HG03442 (cell line): ENCODE data around the gene NDST1.
"Not testable (repeated sequence)": the region's sequence is repeated elsewhere in the genome, so short reads cannot be mapped to it uniquely, and the experiment has no call there.

Experiments used
- ATAC-seq: cut with Tn5 transposase; IDR thresholded peaks from one replicate; pipeline ENCODE4 v1.9.1; 2021; ENCODE audit warnings: mild to moderate bottlenecking, moderate library complexity; ENCODE audit not compliant: unreplicated experiment

Gene NDST1

DNA sequence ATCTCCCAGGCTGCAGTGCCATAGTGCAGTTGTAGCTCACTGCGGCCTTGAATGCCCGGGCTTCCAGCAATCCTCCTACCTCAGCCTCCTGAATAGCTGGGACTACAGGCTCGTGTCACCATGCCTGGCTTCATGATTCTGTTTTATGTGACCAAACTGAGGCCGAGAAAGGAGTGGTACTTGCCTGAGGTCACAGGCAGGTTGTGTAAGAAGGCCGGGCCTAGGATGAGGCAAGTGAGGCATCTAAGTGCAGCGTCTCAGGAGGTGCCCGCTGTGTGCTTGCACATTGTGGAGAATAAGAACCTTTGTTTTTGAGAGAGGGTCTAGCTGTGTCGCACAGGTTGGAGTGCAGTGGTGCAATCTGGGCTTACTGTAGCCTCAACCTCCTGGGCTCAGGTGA lies 2.1 kb upstream of the NDST1 start:
- no peak for ATAC-seq

DNA sequence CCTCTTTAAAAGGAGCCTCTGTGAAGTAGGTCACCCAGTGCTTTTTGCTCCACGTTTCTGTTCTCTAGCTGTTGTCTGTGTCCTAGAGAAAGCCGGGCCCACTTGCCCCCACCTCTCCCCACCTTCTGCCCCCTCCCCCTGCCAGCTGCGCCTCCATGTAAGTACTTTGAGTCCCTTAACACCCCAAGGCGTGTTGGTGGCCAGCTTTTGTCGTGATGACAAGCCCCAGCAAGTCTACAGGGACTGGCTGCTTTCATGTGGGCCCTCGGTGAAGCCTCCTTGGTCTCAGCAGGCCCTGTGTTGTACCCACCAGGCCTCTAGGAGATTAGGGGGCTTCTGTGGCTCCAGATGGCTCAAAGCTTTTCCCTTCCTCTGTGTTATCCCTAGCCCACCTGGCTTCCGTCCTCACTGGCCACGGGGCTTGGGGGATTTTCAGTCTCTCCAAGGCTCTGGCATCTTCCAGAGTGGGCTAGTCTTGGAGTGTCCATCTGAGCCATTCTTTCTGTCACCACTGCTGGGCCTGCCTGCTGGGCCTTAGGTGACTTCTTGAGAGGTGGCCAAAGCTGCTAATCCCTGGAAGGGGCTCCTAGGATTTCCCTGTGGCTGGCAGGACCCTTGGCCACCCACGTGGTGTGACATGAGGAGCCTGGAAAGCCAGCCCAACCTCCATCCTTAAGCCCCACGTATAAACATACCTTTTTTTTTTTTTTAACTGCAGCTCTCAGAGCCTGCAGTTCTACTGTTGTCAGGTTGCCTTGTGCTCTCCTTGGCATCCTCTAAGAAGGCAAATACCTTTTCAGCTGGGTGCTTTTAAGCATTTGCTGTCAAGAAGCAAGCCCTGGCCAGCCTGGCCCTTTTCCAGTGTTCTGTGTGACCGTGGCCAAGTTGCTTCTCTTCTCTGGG lies 1.1 kb upstream of the NDST1 start:
- ATAC-seq = no peak

DNA sequence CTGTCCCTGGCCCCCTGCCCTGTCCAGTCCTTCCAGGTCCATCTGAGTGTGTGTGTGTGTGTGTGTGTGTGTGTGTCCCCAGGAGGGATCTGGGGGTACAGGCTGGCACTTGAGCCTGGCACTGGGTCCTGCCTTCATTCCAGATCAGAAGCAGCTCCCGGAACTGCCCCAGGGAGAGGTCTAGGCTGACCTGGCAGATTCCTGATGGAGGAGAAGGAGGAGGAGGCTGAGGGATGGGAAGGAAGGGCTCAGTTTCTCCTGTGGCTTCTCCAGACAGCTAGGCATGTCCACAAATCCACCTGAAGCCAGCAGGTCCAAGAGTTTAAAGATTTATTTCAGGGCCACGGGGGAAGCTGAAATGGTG lies 328 bp downstream of the NDST1 start:
- ATAC-seq = no peak

DNA sequence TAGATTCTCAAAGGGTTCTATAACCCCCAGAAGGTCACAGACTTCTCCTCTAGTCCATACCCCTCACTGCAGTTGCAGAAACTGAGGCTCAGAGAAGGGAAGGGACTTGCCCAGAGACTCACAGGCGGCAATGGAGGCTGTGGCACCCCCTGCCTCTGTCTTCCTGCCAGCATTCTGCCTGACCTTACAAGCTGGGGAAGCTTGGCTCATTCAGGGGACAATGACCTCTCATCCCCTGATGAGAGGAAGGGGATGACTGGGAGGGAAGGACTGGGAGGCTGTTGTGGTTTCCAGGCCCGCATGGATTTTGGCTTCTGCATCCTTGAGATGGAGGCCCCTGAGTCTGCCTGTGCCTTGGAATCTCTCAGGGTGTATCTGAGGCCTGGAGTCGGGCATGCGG lies 897 bp downstream of the NDST1 start:
- ATAC-seq = no peak

DNA sequence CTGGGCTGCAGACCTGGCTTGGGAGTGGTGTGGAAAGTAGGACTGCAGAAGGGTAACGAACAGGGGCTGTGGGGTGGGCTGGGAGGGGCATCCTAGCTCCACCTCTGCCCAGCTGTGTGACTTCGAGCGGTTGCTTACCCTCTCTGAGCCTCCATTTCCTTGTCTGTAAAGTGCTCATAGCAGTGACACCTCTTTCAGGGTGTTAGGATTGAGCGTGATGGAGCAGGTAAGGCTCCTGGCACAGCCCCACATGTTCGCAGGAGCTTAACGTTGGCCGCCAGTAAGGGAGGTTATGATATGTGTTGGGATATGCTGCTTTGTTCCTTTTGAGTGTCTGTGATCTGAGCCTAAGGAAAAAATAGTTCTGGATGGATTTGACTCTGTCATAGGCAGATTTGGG lies 2.1 kb downstream of the NDST1 start:
- ATAC-seq = no peak

DNA sequence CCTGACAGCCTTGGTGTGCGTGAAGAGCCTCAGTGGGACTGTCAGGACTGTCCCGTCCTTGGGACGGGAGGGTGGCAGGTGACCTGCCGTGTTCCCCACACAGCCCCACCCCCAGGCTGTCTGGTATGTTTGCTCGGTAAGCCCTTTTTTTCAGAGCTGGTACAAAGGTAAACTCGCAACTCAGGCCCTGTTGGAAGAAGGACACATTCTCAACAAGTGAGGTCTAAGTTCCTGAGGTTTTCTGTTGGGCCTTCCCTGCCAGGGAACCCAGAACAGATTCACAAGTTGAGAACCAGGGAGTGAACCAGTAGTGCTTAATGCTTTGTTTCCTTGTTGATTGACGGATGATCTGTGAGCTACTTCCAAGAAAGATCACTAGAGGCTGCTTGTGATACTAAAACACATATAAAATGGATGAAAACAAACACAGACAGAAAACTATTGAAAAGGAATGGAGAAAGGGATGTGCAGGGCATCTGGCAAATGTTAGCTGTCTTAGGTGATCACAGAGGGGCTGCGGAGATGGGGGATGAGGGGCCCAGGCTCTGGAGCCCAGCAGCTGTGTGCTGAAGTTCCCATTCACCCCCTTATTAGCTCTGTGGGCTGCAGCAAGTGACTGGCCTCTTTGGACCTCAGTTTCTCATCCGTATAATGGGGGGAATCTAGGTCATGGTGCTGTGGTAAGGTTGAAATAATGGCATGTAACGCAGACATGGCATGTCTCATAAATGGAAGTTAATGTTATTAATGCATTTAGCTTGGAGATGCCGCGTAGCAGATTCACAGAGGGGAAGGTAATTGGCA lies 2.7 kb downstream of the NDST1 start:
- no peak for ATAC-seq

DNA sequence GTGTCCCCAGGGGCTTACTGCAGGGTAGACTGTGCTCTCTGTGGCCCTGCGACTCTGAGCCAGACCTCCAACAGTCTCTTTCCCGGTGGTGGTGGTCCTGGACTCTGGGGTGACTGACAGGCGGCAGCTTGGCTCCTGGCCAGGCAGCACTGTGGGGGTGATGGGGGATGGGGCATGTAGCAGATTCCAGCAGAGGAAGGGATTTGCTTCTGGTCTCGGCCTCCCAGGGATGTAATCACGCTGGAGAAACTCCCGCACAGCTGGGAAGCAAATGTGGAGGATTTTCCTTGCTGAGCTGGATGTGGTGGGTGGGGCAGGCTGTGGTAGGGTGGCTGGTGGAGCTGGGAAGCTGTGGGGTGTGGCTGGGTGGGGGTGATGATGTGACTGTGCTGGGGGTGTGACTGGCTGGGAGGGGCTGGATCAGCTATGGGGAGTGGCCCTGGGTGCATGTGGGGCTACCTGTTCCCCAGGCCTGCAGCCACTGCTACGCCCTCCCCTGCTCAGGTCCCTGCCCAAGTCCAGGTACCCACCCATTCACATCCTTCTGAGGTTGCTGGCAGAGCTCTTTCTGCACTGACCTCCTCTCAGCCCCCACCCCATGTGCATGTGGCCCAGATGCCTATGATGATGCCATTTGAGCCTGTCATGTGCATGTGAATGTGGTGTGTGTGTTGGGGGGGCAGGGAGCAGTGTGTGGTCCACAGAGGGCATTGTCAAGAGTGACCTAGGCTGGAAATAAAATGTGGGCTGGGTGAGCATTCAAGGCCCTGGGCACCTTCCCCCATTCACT lies 3.8 kb downstream of the NDST1 start:
- ATAC-seq = no peak

DNA sequence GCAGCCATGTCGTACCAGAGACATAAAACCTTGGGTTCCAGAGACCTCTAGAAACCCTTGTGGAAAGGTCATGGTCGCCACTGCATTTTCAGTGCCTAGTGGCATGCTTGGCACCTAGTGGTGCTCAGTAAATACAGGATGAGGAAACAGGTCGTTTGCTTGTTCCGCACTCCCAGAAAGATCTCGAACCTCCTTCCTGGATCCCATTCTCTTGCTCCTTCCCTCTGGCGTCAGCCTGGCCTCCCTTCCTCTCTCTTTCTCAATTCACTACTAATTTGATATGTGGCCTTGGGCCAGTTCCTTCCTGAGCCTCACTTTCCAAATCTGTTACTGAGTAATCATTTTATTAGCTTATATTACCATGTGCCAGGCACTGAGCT lies 4.4 kb downstream of the NDST1 start:
- no peak for ATAC-seq

DNA sequence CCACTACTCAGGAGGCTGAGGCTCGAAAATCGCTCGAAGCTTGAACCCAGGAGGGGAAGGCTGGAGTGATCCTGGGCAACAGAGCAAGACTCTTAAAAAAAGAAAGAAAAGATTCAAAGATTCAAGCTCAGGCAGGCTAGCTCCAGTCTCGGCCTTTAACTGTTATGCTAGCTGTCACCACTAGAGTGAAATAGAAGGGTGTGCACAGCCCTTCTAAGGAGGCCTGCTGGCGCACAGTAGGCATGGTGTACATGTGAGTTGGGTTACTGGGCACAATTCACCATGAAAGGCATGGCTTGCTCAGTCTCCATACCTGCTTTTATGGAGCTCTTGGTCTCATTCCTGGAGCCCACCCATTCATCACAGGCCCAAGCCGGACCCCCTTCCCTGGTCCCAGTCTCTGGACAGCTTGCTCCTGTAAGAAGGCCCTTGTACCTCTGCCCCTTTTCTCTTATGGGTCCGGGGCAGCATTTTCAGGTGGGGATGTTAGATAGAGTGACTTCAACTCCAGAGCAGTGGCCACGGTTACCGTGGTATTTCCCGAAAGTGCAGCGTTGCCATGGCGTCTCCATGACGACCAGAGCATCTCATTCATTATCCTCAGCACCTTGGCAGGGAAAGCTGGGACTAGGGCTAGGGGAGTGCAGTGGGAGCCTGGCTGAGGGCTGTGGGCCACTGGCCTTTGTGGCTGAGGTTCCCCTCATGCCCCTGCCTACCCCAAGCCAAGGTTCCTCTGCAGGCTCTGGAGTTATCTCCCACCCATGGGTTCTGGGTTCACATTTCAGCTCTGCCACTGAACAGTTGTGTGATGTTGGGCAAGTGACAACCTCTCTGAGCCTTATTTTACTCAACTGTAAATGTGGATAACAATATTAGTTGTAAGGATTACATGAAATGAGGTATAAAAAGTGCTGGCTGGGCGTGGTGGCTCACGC lies 5.7 kb downstream of the NDST1 start:
- no peak for ATAC-seq

DNA sequence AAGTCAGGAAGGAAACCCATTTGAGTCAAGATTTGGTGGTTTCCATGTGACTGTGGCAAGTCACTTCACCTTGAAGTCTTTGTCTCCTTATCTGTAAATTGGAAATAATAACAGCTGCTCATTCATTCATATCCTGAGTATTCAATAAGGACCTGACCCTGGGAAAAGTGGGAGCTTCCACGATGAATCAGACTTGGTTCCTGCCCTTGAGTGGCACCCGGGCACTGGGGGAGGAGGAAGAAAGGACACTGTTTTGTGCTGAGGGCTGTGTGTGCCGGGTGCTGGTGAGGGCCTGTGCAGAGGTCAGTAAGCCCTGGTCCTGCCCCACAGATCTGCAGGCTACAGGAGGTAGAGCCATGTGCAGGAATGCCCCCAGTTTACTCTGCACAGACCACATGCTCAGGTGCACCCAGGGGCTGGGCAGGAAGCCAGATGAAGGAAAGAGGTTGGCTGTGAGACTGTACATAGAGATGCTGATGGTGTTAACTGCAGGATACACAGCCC lies 6.8 kb downstream of the NDST1 start:
- ATAC-seq = no peak

DNA sequence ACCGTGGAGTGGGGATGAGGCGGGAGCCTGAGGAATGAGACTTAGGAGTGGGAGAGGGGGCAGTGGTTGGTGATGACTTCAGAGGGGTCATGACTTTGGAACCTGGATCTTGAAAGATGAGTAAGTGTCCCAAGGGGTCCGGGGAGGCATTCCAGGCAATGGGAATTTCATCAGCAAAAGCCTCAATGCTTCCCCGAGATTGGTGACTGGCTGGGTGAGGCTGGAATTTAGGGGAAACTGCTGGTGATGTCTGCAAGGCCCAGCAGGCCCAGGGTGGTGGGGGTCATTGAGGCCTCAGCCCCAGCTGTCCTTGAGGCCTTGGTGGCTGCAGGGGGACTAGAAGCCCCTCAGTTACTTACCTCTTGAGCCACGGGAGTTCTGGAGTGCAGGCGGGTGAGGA lies 7.5 kb downstream of the NDST1 start:
- ATAC-seq = no peak

DNA sequence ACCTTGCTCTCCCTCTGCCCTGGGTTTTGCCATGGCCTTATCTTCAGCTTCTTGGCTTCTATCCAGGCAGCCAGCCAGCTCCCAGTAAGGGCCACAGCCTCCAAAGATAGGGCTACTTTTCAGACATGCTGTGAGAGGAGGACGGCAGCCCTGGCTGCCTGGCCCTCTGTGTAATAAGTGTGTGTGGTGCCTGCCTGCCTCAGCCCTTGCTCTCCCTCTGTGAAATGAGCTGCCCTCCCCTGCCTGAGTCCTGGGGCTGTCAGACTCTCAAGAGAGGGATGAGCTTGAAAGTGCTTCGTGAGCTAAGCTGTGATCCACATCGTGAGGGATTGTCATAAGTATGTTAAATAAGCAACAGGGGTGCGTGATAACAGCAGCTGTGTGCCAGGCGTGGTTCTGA lies 8.1 kb downstream of the NDST1 start:
- no peak for ATAC-seq

DNA sequence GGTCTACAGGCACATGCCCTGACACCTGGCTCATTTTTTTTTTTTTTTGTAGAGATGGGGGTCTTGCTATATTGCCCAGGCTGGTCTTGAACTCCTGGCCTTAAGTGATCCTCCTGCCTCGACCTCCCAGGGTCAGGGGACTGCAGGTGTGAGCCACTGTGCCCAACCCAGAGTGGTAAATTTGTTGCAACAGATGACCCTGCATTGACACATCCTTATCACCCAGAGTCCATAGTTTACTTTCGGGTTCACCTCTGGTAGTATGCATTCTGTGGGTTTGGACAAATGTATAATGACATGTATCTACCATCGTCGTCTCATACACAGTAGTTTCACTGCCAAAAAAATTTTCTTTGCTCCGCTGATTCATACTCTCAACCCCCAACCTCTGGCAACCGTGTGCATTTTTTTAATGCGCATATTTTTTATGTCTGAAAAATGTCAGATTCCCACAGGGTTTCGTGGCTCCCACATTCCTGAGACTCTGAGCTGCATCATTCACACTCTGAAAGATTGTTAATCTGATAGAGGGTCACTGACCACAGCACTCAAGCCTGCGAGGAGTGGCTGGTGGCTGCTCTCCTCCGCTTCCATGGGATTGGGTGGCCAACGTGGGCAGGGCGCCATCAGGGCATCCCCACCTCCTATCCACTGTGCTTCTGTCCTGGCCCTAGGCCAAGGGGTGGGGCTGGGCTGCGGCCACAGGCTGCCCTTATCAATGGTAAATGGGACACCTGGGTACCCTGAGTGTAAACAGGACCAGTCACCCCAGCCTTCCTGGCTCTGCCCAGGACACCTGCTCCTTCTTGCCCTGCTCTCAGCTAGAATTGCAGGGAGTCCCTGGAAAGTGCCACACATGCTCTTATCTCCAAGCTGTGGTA lies 9.6 kb downstream of the NDST1 start:
- ATAC-seq = no peak

DNA sequence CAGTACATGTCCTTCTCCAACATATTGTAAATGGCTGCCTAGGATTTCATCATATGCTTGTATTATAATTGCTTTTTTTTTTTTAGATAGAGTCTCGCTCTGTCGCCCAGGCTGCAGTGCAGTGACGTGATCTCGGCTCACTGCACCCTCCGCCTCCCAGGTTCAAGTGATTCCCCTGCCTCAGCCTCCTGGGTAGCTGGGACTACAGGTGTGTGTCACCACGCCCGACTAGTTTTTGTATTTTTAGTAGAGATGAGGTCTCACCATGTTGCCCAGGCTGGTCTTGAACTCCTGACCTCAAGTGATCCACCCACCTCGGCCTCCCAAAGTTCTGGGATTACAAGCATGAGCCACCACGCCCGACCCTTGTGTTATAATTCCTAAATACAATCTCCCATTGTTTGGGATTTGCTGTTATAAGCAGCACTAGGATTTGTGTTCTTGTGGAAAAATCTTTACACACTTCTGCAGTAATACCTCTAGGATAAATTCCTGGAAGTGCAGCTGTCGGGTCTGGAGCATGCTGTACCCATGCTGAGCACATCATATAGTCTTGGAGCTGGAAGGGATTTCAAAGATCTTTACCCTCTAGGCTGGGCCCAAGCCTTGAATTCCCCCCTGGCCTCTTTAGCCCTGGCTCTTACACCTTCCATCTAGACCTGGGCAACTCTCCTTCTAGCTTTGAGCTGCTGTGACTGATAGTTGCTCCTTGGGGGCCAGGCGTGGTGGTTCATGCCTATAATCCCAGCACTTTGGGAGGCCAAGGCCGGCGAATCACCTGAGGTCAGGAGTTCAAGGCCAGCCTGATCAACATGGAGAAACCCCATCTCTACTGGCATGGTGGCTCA lies 11.0 kb downstream of the NDST1 start:
- not testable (repeated sequence) for ATAC-seq

DNA sequence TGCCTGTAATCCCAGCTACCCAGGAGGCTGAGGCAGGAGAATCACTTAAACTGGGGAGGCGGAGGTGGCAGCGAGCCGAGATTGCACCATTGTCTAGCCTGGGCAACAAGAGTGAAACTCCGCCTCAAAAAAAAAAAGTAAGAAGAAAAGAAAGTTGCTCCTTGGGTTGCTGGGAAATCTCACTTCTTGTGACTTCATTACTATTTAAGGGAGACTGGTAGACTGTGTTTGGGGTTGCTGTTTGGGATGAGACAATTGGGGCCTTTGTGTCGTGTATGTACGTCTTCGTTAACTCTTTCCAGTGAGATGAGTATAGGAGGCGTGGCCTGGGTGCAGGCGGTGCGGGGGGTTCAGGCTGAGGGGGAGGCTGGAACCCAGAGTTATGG lies 11.6 kb downstream of the NDST1 start:
- no peak for ATAC-seq

DNA sequence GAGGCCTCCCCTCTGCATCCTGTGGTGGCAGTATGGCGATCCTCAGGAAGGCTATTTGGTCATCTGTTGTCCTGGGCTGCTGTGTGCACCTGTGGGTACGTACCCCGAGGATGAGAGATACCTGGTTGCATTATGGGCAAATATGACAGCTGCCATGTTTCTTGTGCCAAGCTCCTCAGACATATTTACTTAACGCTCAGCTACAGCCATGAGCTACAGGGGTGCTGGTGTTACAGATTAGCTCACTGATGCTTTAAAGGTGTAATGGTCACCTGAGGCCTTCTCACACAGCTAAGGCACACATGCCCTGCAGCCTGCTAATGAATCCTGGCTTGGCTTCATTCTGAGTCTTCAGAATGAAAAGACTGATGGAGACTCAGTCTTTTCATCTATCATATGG lies 12.0 kb downstream of the NDST1 start:
- no peak for ATAC-seq

DNA sequence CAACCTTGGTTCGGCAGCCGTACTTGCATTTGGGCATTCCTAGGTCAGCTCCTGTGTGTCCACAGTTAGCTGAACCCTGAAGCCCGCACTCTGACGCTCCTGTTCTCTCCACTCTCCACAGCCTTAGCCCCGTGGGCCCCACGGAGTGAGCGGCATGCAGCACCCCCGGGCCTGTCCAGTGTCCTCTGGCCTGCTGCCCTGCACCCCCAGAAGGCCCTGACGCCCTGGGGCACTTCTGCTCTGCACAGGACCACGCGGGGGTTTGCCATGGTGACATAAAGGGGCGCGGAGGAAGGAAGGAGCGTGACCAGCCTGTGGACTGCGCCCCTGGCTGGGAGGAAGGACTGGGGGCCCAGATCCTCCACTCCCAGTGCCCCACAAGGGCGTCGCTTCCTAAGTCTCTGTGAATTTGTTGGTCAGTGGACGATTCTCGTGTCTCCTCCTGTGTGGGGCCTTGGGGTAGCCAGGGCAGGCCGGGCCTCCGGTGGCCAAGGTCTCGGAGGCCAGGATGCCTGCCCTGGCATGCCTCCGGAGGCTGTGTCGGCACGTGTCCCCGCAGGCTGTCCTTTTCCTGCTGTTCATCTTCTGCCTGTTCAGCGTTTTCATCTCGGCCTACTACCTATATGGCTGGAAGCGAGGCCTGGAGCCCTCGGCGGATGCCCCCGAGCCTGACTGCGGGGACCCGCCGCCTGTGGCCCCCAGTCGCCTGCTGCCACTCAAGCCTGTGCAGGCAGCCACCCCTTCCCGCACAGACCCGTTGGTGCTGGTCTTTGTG lies 13.0 kb downstream of the NDST1 start:
- ATAC-seq = no peak

DNA sequence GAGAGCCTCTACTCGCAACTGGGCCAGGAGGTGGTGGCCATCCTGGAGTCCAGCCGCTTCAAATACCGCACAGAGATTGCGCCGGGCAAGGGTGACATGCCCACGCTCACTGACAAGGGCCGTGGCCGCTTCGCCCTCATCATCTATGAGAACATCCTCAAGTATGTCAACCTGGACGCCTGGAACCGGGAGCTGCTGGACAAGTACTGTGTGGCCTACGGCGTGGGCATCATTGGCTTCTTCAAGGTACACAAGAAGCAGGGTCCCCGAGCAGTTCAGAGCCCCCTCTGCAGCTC lies 13.5 kb downstream of the NDST1 start:
- ATAC-seq = no peak
